ENCODE measurements around the gene ADGRG3.

The ADGRG3 gene

GRCh38 chr16:57668263-57668571 is at the start of gene ADGRG3:
Gene ADGRG3, plus strand, starts transcription at chr16:57668306. Its CDS starts 42 bp downstream, at chr16:57668348.
- no peak for DNase-seq

- no peak for DNase-seq
Measured at GRCh38 chr16:57619133-57619605, 48.9 kb upstream of the ADGRG3 start.

GRCh38 chr16:57619606-57620334 is 48.3 kb upstream of the ADGRG3 start:
- no peak for DNase-seq

- no peak for DNase-seq
Measured at GRCh38 chr16:57620335-57621231, 47.5 kb upstream of the ADGRG3 start.

- DNase-seq, result no peak
Measured at GRCh38 chr16:57621521-57622271, 46.4 kb upstream of the ADGRG3 start.

- no peak for DNase-seq
Measured at GRCh38 chr16:57622361-57623250, 45.5 kb upstream of the ADGRG3 start.

- DNase-seq, result peak; percentile 87
Measured at GRCh38 chr16:57623251-57624043, 44.7 kb upstream of the ADGRG3 start.

- DNase-seq, result peak; percentile 46
Measured at GRCh38 chr16:57624044-57624688, 43.9 kb upstream of the ADGRG3 start.

- peak; percentile 79 for DNase-seq
Measured at GRCh38 chr16:57624806-57625500, 43.2 kb upstream of the ADGRG3 start.

- DNase-seq, result no peak
Measured at GRCh38 chr16:57626420-57627170, 41.5 kb upstream of the ADGRG3 start.

GRCh38 chr16:57627184-57627871 is 40.8 kb upstream of the ADGRG3 start:
- no peak for DNase-seq

- DNase-seq, result peak; percentile 77
Measured at GRCh38 chr16:57628008-57628781, 39.9 kb upstream of the ADGRG3 start, which contains the start of gene ADGRG1. Gene ADGRG1, plus strand, starts transcription at chr16:57628630. Its CDS starts 21,658 bp downstream, at chr16:57650288.

GRCh38 chr16:57628783-57629293 is 39.3 kb upstream of the ADGRG3 start:
- no peak for DNase-seq

GRCh38 chr16:57629516-57630406 is 38.3 kb upstream of the ADGRG3 start:
- no peak for DNase-seq

GRCh38 chr16:57630407-57630797 is 37.7 kb upstream of the ADGRG3 start:
- no peak for DNase-seq
